Thyroid gland (tissue), 4 donors: Measurements from ENCODE around the gene FOXF2.

Source experiments
- CTCF ChIP-seq, 6 experiments: fragments of 200-600 bp in 3 of 6; fragments of 450-650 bp in 3 of 6; sonication (generic) in 3 of 6; IDR thresholded peaks; one replicate each; pipeline ENCODE4 v1.5.1; 2016 to 2019; ENCODE audit warnings: antibody characterized with exemption in 6 of 6, mild to moderate bottlenecking in 2 of 6, inconsistent platforms in 1 of 6, moderate library complexity in 1 of 6
- POLR2A ChIP-seq, 2 donors: fragments of 450-650 bp; IDR thresholded peaks; one replicate each; pipeline ENCODE4 v1.6.1; 2017; ENCODE audit warnings: antibody characterized with exemption in 2 of 2, mild to moderate bottlenecking in 2 of 2, moderate library complexity in 1 of 2

- TF ChIP-seq CTCF (IDR thresholded peaks at IDR 0.05) = no peak
- TF ChIP-seq POLR2A (IDR thresholded peaks at IDR 0.05) = no peak
Observed at GRCh38 chr6:1346101-1346500, 43.3 kb upstream of the FOXF2 start.
